LoVo (cell line): ENCODE results near the gene GPLD1.
"Not testable (repeated sequence)": the region's sequence is repeated elsewhere in the genome, so short reads cannot be mapped to it uniquely, and the experiment has no call there.

Experiments
- DNase-seq: peaks from one replicate; pipeline ENCODE4 v3.0.0-alpha.2; 2016; ENCODE audit warnings: low spot score

Gene GPLD1

DNA sequence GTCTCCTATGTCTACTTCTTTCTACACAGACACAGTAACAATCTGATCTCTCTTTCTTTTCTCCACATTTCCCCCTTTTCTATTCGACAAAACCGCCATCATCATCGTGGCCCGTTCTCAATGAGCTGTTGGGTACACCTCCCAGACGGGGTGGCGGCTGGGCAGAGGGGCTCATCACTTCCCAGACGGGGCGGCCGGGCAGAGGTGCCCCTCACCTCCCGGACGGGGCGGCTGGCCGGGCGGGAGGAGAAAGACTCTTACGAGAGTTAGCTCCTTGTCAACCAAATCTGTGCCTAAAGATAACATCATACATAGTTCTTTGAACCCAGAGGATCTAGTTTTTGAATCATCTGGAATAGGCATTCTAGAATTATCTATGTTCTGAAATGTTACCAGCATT, 74.8 kb downstream of the GPLD1 start:
- DNase-seq, result not testable (repeated sequence)

DNA sequence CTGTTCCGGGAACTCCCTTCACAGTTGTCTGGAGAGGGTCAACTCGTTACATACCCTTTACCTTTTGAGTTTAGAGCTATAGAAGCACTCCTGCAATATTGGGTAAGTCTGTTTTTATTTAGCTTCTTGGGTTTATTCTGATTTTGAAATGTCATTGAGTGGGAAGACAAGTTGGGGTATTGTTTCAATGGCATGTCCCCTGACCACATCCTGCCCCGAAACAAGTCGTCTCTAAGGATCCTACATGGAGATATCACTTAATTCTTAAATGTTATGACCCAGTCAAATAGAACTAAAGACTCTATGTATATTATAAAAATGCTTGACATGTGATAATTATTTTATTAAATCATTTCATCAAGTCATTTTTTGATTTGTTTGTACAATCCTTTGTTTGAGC, 77.1 kb downstream of the GPLD1 start:
- no peak for DNase-seq

DNA sequence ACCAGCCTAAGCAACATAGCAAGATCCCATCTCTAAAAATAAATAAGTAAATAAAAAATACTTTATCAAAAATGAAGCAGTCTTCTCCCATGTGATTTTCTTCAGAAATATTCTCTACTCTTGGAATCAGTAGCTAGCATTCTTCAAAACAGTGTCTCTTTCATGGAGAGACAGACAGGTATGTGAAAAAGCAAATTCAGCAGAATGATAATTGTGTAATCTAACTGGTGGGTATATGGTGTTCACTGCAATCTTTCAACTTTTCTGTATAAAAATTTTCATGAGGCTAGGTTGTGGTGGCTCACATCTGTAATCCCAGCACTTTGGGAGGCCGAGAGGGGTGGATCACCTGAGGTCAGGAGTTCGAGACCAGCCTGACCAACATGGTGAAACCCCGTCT, 78.8 kb downstream of the GPLD1 start:
- no peak for DNase-seq

DNA sequence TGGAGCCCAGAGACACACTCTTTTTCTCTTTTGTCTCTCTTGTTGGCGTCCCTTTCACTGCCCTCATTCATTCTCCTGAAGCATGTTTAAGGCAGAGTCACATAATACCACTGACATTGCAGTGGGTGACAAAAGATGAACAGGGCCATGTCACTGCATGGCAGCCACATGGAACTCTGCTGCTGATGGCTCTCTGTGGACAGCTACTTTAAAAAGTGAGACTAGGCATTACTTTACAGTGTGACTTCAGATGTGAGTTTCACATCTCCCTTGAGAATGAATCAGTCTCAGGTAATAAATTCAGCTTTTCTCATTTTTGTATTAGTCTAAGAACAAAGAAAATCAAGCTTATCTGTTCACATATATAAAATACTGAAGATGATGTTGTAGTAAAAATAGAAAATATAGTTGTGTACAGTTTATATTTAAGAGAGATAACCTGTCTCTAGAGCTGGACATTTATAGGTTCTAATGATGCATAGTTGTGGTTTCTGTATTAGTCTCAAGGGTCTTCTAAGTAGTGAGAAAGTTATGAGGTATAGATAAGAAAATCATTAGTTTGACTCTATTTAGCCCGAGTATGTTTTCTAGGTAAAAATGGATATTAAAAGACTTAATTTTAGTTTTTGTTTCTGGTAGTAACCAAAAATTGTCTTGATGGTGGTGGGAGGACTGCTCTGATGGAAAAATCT, 80.5 kb downstream of the GPLD1 start:
- no peak for DNase-seq

GRCh38 chr6:24405262-24405661, 84.1 kb downstream of the GPLD1 start:
- DNase-seq, result no peak

DNA sequence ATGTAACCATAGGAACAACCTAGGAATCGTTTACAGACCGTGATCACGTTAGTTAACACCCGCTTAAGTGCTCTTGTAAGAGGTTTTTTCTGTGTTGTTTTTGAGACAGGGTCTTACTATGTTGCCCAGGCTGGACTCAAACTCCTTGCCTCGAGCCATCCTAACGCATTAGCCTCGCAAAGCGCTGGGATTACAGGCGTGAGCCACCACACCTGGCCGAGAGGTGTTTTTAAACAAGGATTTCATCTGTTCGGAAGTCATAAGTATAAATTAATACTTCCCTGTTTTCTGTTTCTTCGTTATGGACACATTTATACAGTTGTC, 85.9 kb downstream of the GPLD1 start:
- DNase-seq, result no peak

DNA sequence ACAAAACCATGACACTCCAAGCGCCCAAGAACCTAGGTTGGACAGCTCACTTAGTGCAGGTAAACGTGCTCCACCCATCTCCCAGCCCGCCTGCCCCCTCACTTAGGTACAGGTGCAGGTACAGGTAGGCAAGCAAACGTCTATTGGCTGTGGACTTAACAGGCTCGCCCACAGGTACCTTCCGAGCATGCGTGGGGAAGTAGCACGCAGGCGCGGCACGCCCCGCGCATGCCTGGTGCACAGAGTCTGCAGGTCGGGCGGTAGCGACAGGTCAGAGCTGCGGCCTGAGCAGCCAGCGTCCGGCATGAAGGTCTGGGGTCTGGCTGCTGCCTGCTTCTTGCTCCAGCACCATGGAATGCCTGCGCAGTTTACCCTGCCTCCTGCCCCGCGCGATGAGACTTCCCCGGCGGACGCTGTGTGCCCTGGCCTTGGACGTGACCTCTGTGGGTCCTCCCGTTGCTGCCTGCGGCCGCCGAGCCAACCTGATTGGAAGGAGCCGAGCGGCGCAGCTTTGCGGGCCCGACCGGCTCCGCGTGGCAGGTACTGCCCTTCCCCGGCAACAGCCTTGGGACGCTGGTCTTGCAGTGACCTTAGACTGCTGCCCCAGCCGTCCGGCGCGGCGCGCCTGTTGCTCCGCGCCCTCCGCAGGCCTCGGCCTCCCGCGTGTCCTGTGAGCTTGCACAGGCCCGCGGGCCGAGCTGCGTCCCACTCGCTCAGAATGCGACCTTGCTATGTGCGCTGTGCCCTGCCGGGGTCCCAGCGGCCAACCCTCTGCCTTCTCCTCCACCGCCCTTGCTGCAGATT, 86.5 kb downstream of the GPLD1 start, which contains the start of gene MRS2:
Gene MRS2 (plus strand): TSS at position 240 of the 804 bp plus-strand sequence. CDS start 111 bp downstream, at position 351.
- peak; percentile 95 for DNase-seq

GRCh38 chr6:24401458-24401857, 87.9 kb downstream of the GPLD1 start:
- no peak for DNase-seq

DNA sequence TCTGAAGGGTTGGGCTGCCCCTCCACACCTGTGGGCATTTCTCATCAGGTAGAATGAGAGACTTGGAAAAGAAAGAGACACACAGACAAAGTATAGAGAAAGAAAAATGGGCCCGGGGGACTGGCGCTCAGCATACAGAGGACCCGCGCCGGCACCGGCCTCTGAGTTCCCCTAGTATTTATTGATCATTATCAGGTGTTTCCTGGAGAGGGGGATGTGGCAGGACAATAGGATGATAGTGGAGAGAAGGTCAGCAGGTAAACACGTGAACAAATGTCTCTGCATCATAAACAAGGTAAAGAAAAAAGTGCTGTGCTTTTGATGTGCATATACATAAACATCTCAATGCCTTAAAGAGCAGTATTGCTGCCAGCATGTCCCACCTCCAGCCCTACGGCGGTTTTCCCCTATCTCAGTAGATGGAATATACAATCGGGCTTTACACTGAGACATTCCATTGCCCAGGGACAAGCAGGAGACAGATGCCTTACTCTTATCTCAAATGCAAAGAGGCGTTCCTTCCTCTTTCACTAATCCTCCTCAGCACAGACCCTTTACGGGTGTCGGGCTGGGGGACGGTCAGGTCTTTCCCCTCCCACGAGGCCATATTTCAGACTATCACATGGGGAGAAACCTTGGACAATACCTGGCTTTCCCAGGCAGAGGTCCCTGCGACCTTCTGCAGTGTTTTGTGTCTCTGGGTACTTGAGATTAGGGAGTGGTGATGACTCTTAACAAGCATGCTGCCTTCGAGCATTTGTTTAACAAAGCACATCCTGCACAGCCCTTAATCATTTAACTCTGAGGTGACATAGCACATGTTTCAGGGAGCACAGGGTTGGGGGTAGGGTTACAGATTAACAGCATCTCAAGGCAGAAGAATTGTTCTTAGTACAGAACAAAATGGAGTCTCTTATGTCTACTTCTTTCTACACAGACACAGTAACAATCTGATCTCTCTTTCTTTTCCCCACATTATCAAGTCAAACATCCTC, 89.0 kb downstream of the GPLD1 start:
- DNase-seq, result not testable (repeated sequence)

- no peak for DNase-seq
Measured at GRCh38 chr6:24397631-24398030, 91.7 kb downstream of the GPLD1 start.

DNA sequence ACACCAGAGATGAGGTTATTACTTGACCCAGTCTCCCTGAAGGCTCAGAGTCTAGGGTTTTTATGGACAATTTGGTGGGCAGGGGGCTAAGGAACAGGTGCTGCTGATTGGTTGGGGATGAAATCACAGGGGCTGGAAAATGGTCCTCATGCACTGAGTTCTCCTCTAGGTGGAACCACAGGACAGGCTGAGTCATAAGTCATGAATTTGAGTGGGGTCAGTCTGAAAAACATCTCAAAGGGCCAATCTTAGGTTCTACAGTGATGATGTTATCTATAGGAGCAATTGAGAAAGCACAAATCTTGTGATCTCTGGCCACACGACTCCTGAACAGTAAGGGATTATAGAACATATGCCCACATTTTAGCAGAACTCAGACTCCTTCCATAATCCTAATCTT, 92.6 kb downstream of the GPLD1 start:
- no peak for DNase-seq

DNA sequence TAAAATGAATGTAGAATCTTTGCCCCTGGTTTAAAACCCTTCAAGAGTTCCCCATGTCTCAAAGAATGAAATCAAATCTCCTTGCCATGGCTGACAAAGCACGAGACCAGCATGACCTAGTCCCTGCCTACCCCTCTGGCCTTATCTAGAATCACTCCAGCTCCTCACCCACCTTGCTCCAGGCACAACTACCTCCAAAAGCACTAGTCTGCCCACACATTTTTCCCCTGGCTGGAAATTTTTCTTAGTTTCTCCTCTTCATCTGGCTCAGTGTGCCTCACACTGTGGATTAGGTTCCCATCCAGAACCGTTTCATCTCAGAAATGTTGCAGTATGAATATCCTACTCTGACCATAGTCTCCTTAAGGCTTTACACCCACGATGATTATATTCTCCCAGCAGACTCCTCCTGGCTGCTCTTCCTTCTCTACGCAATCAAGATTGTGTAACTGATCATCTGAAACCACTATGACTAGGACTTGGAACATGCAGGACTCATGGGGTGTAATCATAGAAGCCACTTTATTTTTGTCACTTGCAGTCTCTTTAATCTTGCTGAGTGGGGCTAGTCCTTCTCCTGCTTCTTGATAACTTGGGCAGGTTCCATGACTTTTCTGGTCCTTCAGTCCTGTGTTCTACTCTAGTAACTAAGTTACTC, 94.5 kb downstream of the GPLD1 start:
- DNase-seq, result no peak

- DNase-seq, result no peak
Measured at GRCh38 chr6:24394061-24394779, 95.2 kb downstream of the GPLD1 start.

- no peak for DNase-seq
Measured at GRCh38 chr6:24391756-24392405, 97.5 kb downstream of the GPLD1 start.

- no peak for DNase-seq
Measured at GRCh38 chr6:24391208-24391607, 98.2 kb downstream of the GPLD1 start.

DNA sequence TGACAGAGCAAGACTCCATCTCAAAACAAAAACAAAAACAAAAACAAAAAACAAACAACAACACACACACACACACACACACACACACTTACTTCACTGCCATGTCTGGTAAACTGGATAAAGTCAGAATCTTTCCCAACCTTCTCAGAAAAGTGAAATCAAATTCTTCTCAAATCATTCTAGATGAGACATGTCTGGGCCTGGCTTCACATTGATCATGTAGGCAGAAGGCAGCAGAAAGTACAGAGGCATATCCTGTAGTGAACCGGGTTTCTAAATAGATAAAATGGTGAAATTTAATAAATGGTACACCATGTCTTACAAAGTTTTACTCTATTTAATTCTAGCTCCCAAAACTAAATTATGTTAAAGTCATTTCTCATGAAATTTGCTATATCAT, 101.6 kb downstream of the GPLD1 start:
- no peak for DNase-seq

DNA sequence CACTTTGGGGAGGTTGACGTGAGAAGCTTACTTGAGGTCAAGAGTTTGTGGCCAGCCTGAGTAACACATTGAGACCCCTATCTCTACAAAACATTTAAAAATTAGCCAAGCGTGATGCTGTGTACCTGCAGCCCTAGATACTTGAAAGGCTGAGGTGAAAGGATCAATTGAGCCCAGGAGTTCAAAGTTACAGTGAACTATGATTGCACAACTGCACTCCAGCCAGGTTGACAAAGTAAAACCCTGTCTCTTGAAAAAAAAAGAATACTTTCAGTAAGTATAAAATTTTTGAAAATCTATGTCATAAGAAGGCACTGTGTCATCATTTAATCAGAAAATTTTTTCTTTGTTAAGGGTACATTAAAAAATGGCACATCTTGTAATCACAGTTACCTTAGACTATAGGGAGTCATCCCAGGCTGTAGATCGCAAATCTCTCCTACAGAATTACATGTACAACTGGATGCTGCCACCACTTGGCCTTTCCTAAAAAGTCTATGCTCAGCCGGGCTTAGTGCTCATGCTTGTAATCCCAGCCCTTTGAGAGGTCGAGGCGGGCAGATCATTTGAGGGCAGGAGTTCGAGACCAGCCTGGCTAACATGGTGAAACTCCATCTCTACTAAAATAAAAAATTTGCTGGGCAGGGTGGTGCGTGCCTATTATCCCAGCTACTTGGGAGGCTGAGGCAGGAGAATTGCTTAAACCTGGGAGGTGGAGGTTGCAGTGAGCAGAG, 103.7 kb downstream of the GPLD1 start:
- no peak for DNase-seq

- DNase-seq, result not testable (repeated sequence)
Measured at GRCh38 chr6:24384369-24385130, 104.8 kb downstream of the GPLD1 start.

- DNase-seq, result not testable (repeated sequence)
Measured at GRCh38 chr6:24382891-24383494, 106.4 kb downstream of the GPLD1 start.
